ENCODE results near the gene FBXW5.

- TF ChIP-seq ZNF8 (CRISPR knock-in tag; IDR thresholded peaks at IDR 0.05) (no peak), BACH2 (CRISPR knock-in tag; IDR thresholded peaks at IDR 0.05; ENCODE audit: borderline replicate concordance) (no peak), PATZ1 (CRISPR knock-in tag; IDR thresholded peaks at IDR 0.05; ENCODE audit: borderline replicate concordance) (no peak), PPARA (CRISPR knock-in tag; IDR thresholded peaks at IDR 0.05; ENCODE audit: borderline replicate concordance) (no peak), ZFP3 (CRISPR knock-in tag; IDR thresholded peaks at IDR 0.05) (no peak), CSDC2 (CRISPR knock-in tag; IDR thresholded peaks at IDR 0.05) (no peak)
- TF ChIP-seq, protein P1, sequence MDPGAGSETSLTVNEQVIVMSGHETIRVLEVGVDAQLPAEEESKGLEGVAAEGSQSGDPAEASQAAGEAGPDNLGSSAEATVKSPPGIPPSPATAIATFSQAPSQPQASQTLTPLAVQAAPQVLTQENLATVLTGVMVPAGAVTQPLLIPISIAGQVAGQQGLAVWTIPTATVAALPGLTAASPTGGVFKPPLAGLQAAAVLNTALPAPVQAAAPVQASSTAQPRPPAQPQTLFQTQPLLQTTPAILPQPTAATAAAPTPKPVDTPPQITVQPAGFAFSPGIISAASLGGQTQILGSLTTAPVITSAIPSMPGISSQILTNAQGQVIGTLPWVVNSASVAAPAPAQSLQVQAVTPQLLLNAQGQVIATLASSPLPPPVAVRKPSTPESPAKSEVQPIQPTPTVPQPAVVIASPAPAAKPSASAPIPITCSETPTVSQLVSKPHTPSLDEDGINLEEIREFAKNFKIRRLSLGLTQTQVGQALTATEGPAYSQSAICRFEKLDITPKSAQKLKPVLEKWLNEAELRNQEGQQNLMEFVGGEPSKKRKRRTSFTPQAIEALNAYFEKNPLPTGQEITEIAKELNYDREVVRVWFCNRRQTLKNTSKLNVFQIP (CRISPR knock-in tag; IDR thresholded peaks at IDR 0.05; ENCODE audit: borderline replicate concordance, low read depth), result no peak
These were observed 45.9 kb downstream of the FBXW5 start for GRCh38 chr9:136898483-136899100.

Data from SK-N-SH treated with all-trans-retinoic acid at 6 μM for 48 hours (cell line).